SKM-1 (cell line): ENCODE measurements around the gene C5orf47.
A peak's percentile ranks its signal among the peaks of the same experiment; 100 is the strongest.
"Not testable (repeated sequence)": the region's sequence is repeated elsewhere in the genome, so short reads cannot be mapped to it uniquely, and the experiment has no call there.

Source experiments
- DNase-seq: peaks from one replicate; lab custom pipeline; 2025; ENCODE audit not compliant: unreplicated experiment; lab: John Stamatoyannopoulos, UW

The C5orf47 gene

GRCh38 chr5:173970878-173971650 is 17.9 kb upstream of the C5orf47 start:
- DNase-seq: no peak

- DNase-seq: no peak
Observed at GRCh38 chr5:173971681-173972345, 17.2 kb upstream of the C5orf47 start.

DNA sequence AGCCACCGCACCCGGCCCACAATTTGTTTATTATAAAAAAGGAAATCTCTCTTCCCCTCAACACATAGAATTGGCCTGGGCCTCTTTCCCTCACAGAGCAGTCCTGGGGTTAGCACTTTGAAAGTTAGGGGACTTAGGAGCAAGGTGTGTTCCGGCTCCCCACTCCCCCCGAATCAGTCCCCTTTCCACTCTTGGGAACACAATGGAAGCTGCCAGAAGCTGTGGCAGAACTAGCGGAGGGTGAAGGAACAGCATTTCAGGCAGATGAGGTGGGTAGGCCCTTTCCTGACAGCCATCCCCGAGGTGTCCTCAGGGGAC is 16.4 kb upstream of the C5orf47 start:
- DNase-seq: no peak

DNA sequence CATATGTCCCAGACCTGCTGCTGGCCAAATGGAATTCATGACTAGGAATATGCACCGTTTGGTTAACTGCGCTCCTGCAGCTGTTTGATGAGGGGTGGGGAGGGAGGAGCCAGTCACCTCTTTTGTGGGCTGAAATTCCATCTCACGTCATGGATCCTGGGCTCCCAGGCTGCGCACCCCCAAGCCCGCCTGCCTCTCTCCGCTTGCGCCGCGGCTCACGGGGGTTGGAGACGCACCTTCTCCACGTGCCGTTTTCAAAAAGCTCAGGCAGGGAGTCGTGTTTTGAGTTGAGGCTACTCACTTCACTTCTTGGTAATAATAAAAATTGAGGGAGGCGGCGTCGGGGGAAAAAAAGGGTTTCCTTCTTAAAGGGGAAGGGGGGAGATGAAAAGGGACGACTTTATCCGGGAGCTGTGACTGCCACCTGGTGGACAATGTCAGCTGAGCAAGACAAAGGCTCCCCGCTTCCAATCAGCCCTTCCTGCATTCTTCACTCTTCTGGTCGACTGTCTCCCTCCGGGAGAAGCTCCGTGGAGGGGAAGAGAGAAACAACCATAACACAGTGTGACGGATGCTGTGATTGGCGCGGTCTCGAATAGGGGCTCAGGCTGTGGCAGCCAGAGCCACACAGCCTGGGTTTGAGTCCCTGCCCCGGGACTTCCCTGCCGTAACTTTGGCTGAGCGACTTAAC is 15.9 kb upstream of the C5orf47 start:
- peak; percentile 69 for DNase-seq

- no peak for DNase-seq
Observed at GRCh38 chr5:173973616-173973969, 15.4 kb upstream of the C5orf47 start.

DNA sequence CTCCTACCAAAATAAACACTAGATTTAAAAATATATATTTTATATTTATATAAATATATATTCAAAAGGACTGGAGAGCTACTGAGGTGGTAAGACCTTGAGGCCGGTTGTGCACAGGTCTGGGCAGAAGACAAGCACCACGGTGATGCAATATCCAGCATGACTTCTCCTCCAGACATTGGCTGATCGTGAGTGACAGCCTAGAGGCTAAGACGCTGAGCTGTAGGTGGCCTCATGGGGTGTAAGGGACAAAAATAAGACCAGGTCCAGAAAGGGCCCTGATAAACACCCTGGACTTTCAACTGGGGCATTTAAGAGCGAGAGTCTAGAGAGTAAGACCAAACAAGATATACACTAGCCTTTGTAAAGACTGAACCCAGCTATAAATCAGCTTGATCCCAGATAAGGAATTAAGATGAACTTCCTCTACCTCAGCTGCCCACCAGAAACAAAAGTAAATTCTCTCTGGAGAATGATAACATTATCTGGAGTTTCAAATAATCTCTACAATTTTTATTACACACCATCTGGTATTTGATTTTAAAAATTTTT is 14.2 kb upstream of the C5orf47 start:
- no peak for DNase-seq

- no peak for DNase-seq
Observed at GRCh38 chr5:173981185-173981761, 7.7 kb upstream of the C5orf47 start.

DNA sequence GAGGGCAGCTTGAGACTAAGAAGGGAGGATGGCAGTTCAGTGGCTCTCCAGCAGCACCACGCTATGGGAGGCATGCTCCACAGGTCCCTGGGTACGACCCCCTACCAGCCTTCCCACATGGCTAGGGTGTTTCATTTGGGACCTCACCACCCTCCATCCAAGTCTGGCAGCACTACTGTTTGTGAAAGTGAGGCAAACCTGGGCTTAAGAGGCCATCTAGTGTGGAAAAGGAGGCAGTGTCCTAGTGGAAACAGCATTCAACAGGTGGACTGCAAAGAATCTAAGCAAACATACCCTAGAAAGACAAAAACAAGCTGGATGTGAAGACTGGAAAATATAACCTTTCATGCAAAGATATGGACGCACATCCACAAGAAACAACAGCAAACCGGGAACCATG is 4.8 kb upstream of the C5orf47 start:
- no peak for DNase-seq

DNA sequence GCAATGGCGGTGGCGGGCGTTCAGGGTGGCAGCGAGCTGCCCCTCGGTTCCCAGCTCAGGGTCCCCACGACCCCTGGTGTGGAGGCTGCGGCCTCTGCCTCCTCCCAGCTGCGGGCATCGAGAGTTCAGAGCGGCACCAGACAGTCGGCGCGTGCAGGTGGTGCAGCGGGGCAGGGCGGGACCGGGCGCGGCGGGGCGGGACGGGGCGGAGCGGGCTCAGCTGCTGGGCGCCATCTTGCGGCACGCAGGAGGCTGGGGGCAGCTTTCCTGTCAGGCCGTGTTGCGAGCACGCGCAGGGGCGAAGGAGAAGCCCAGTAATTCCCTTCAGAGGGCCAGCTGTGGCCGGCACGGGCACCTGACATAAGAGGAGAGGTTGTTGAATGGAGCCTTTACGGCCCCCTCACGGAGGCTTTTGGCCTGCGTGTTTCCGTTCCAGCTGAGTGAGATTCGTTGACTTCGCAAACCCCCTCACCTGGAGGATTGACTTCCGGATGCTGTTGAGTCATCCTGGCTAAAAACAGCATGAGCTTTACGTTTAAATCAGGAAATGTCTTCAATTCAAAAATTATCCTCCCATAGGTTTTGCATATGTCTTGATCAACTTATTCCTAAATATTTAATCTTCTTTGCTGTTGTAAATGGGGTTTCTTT is 587 bp downstream of the C5orf47 start:
- no peak for DNase-seq

GRCh38 chr5:173997331-173997730 is 8.4 kb downstream of the C5orf47 start:
- no peak for DNase-seq

DNA sequence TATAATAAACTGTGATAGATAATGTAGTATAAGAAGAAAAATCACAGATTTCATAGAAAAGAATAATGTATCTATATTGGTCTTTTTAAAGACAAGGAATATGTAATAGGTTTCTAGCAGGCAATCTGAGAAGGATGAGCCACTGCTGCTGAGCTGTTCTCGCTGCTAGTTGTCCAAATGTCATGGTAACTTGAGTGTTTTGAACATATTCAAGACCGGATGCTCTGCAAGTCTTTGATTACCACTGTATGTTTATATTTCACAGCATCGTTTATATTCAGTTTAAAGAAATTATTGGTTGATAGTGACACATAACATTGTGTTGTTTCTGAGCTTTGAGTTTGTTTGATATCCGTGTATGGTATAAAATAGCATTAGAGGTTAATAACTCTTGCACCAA is 9.6 kb downstream of the C5orf47 start:
- no peak for DNase-seq

- DNase-seq: no peak
Observed at GRCh38 chr5:174000076-174000475, 11.1 kb downstream of the C5orf47 start.

GRCh38 chr5:174003795-174004194 is 14.8 kb downstream of the C5orf47 start:
- no peak for DNase-seq

GRCh38 chr5:174008922-174009321 is 20.0 kb downstream of the C5orf47 start:
- no peak for DNase-seq

GRCh38 chr5:174010365-174010764 is 21.4 kb downstream of the C5orf47 start:
- no peak for DNase-seq

- DNase-seq: no peak
Observed at GRCh38 chr5:174011441-174011840, 22.5 kb downstream of the C5orf47 start.

DNA sequence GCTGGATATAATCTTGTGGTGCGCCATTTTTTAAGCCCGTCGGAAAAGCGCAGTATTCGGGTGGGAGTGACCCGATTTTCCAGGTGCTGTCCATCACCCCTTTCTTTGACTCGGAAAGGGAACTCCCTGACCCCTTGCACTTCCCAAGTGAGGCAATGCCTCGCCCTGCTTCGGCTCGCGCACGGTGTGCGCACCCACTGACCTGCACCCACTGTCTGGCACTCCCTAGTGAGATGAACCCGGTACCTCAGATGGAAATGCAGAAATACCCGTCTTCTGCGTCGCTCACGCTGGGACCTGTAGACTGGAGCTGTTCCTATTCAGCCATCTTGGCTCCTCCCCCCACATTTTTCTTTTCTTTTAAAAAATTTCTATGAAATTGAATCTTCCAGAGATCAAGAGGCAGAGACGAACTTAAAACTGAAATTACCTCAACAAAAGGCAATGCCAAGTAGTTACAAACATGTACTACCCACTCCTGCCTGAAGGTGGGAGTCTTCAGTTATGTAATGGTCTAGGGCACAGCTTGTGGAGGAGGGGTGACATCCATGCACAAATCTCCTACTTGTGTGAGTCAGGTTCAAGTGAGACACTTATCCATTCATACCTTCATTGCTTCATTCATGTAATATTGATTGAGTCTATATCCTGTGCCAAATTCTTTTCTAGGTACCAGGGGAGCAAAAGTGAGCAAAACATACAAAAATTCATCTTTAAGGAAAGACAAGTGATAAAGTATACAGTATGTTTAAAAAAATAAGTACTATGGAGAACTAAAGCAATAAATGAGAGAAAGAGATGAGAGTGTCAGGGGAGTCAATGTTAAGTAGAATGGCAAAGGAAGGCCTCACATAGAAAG is 31.3 kb downstream of the C5orf47 start:
- not testable (repeated sequence) for DNase-seq

DNA sequence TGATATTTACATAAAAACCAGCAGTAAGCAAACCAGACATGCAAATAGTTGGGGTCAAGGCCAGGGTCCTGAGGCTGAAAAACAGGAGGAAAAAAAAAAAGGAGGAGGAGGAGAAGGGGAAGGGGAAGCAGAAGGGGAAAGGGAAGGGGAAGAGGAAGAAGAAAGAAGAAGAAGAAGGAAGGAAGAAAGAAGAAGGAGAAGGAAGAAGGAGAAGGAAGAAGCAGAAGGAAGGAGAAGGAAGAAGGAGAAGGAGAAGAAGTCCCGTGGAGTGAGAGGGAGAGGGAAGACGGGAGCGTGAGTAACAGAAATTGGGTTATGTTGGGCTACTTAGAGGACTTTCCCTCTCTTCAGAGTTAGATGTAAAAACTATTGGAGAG is 31.9 kb downstream of the C5orf47 start:
- DNase-seq: no peak

DNA sequence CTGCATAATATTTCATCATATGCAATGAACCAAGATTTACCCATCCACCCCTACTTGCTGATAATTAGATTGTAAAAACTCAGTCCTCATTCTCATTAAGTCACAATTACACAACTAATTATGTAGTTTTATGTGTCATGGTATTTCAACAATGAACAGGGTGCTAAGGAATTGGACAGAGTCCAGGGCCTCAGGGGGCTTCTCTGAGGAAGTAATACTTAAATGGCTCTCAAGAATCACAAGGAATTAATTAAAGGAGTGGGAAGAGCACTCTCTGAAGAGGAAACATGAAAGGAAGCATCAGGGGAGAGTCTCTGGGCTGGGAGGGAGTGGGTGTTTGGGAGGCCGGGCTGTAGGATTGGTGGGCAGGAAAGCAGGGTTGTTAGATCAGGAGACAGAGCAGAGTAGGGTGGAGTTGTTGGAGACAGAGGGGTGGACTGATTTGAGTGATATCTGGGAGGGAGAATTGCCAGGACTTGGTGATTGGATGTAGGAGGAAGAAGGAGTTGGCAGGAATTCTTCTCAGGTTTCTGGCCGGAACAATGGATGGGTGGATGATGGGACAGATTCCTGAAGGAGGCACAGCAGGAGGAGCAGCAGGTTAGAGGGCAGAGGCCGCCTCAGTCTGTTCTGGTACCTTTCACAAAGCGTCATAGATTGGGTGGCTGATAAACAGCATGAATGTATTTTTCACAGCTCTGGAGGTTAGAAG is 33.6 kb downstream of the C5orf47 start:
- no peak for DNase-seq

- no peak for DNase-seq
Observed at GRCh38 chr5:174030286-174030685, 41.3 kb downstream of the C5orf47 start.
